ENCODE measurements around the gene FAF1. TPM values are rescaled to one million over a fixed set of nuclear protein-coding genes. Genes with fewer than 3 reads are reported as not detected.

The FAF1 gene
- total RNA-seq, 1 donor from 2014 or later: 54.3 TPM

DNA sequence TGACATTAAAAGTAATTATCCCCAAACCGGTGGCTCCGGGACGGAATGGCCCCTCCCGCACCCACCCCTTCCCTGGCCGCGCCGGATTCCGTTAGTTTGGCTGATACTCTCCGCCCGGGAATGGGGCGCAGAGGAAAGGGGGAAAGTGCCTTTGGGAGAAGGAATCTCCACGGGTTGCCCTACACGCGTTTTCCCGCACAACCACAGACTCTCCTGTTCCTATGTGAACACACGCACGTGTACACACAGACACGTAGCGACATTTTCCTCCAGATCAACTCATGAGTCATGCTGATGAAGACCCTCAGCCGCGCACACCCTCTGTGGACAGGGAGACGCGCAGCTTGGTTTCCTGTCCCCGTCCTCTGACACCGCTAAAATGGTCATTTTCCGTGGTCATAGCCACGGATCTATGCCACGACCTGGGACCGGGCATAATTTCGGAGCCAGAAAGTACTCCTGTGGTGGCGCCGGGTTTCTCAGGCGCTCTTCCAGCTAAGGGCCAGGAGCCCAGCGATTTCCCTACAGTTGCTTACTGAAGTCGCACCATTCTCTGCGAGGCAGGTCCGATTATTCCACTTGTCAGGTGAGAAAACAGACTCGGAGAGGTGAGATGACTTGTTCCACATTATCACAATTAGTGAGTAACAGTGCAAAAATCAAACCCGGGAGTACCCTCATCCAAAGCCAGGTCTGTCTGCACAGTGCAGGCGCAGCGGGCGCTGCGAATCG is 532.8 kb downstream of the FAF1 start:
- H3K36me3 Mint-ChIP-seq (ENCODE audit: low read depth, unreplicated experiment): peaks cover 10% of the 10 kb centered on the region
- peaks cover 40% of the 10 kb centered on the region for H3K4me1 Mint-ChIP-seq (ENCODE audit: unreplicated experiment)
- TF ChIP-seq, protein P1, sequence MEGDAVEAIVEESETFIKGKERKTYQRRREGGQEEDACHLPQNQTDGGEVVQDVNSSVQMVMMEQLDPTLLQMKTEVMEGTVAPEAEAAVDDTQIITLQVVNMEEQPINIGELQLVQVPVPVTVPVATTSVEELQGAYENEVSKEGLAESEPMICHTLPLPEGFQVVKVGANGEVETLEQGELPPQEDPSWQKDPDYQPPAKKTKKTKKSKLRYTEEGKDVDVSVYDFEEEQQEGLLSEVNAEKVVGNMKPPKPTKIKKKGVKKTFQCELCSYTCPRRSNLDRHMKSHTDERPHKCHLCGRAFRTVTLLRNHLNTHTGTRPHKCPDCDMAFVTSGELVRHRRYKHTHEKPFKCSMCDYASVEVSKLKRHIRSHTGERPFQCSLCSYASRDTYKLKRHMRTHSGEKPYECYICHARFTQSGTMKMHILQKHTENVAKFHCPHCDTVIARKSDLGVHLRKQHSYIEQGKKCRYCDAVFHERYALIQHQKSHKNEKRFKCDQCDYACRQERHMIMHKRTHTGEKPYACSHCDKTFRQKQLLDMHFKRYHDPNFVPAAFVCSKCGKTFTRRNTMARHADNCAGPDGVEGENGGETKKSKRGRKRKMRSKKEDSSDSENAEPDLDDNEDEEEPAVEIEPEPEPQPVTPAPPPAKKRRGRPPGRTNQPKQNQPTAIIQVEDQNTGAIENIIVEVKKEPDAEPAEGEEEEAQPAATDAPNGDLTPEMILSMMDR (IDR thresholded peaks at IDR 0.05; ENCODE audit: unreplicated experiment): no peak
- DNase-seq (ENCODE audit: low spot score): no peak
- H3K27me3 Mint-ChIP-seq (ENCODE audit: unreplicated experiment): peaks cover 40% of the 10 kb centered on the region
- no peak overlapping the region for H3K27ac Mint-ChIP-seq (ENCODE audit: unreplicated experiment)
- H3K4me3 Mint-ChIP-seq (ENCODE audit: unreplicated experiment): peak overlapping the region; percentile 81
- no peaks in the 10 kb centered on the region for H3K9me3 Mint-ChIP-seq (ENCODE audit: unreplicated experiment)

DNA sequence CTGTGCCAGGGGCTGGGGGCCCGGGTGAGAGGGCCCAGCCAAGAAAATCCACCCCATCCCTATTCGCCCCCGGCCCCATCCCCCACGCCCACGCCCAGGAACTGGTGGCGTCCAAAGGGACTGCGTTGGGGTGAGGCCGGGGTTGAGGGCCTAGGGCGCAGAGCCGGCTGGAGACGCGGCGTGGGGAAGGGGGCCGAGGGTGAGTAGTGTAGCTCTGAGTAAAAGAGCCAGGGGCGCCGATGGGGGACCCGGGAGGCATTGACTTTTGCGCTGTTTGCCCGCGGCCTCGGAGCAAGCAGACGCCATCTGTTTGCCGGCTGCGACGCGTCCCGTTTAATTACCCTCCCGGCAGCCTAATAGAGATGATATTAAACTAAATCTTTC is 533.4 kb downstream of the FAF1 start:
- Mint-ChIP-seq H3K27ac (ENCODE audit: unreplicated experiment) (no peak overlapping the region), H3K4me3 (ENCODE audit: unreplicated experiment) (no peak overlapping the region), H3K9me3 (ENCODE audit: unreplicated experiment) (no peaks in the 10 kb centered on the region), H3K4me1 (ENCODE audit: unreplicated experiment) (peaks cover 45% of the 10 kb centered on the region), H3K36me3 (ENCODE audit: low read depth, unreplicated experiment) (peaks cover 15% of the 10 kb centered on the region), H3K27me3 (ENCODE audit: unreplicated experiment) (peaks cover 42% of the 10 kb centered on the region)
- TF ChIP-seq, protein P1 (IDR thresholded peaks at IDR 0.05; ENCODE audit: unreplicated experiment): no peak
- DNase-seq (ENCODE audit: low spot score): no peak

DNA sequence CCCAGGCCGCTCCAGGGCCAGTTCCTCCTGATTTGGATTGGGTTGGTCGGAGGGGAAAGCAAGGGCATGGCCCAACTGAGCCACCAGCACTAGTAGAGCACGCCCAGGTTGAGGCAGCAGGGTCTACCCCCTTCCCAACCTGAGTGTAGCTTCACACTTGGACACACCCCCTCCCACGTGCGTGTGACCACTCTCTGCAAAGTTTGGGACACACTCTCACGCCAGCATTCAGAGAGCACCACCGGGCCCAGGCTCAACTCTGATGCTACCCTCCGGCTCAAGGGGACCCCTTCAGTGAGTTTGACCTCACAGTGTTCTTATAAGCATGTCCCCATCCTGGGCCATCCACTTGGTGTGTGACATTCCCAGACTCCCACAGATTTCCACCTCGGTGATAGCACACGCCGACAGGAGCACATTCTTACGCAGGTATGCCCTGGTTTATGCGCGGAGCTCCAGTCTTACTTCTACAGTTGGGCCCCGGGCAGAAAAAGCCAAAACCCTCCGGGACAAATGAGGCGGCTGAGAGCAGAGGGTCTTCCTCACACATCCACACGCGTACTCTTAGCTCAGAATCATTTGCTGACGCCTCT is 533.9 kb downstream of the FAF1 start:
- Mint-ChIP-seq H3K36me3 (ENCODE audit: low read depth, unreplicated experiment) (peaks cover 15% of the 10 kb centered on the region), H3K4me3 (ENCODE audit: unreplicated experiment) (no peak overlapping the region), H3K4me1 (ENCODE audit: unreplicated experiment) (peaks cover 47% of the 10 kb centered on the region), H3K9me3 (ENCODE audit: unreplicated experiment) (no peaks in the 10 kb centered on the region), H3K27me3 (ENCODE audit: unreplicated experiment) (peaks cover 42% of the 10 kb centered on the region), H3K27ac (ENCODE audit: unreplicated experiment) (no peak overlapping the region)
- DNase-seq (ENCODE audit: low spot score): no peak
- TF ChIP-seq, protein P1 (IDR thresholded peaks at IDR 0.05; ENCODE audit: unreplicated experiment): no peak

DNA sequence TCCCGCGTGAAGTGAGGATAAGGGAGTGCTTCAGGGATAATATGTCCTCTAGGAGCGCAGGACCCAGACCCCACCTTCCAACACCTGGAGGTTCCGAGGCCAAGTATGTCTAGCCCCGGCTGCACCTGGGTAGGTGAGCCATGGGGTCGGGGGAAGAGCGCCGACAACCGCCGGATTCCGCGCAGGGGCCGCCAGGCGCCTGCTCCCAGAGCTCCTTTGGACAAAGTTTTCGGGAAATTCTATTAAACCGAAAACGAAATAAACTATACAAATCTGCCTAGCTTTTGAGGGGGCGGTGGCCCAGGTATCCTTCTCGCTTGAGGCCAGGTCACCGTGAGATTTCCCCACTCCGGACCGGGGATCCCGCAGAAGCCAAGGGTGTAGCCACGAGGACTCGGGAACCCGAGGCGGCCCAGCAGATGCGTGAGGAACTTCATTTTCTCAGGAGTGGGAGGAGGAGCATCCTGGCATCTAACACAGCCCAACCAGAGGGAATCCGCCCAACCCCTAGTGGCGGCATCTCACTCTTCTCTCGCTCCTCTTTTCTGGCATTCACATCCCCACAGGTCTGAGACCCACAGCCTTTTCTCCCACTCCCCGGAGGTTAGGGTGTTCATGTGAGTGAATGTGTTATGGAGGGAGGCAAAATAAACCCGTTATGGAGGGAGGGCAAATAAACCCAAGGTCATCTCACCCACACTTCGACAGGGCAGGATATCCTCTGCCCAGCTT is 534.5 kb downstream of the FAF1 start:
- Mint-ChIP-seq H3K27me3 (ENCODE audit: unreplicated experiment) (peaks cover 43% of the 10 kb centered on the region), H3K4me3 (ENCODE audit: unreplicated experiment) (no peak overlapping the region), H3K36me3 (ENCODE audit: low read depth, unreplicated experiment) (peaks cover 11% of the 10 kb centered on the region), H3K9me3 (ENCODE audit: unreplicated experiment) (no peaks in the 10 kb centered on the region), H3K27ac (ENCODE audit: unreplicated experiment) (no peak overlapping the region), H3K4me1 (ENCODE audit: unreplicated experiment) (peaks cover 42% of the 10 kb centered on the region)
- TF ChIP-seq, protein P1 (IDR thresholded peaks at IDR 0.05; ENCODE audit: unreplicated experiment): no peak
- DNase-seq (ENCODE audit: low spot score): peak; percentile 36

All from endothelial cell (in vitro differentiated cells).